HG02973 (cell line): ENCODE results near the gene GNB5.

Experiments
- ATAC-seq: cut with Tn5 transposase; IDR thresholded peaks from one replicate; pipeline ENCODE4 v1.9.1; 2021; ENCODE audit warnings: moderate library complexity; ENCODE audit not compliant: unreplicated experiment

Gene GNB5

DNA sequence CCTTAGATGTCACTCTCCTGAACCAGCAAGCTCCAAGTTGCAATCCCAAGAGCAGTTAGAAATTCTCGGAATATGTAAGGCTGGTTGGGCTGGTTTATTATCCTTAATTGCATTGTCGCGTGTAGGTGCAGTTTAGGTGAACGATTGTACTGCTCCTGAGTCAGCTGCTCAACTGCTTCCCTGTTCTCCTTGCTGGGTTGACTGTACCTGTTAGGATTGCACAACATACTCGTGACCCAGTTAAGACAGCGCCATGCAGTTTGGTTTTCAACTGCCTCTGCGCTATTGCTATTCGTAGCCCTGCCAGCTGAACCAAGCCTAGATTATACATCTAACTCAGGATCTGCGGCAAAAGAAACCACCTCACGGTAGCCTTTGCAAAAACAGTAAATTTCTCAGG lies 119.6 kb downstream of the GNB5 start:
- ATAC-seq = no peak

DNA sequence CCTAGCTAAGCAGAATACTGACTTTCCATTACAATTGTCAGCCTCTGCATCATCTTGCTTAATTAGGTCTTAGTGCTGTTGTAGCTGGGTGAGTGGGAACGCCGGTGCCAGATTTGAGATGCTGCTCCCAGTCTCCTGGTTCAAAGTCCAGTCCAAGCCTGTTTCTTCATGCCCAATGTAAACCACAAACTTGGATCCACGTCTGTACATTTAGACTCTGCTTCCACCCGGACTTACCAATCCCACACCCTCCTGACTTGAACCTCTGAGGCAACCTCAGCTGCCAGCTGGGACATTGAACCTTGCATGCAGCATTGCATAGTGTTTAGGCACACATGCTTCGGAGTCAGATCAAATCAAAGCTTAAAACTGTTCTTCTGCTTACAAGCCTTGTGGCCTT lies 121.6 kb downstream of the GNB5 start:
- no peak for ATAC-seq

DNA sequence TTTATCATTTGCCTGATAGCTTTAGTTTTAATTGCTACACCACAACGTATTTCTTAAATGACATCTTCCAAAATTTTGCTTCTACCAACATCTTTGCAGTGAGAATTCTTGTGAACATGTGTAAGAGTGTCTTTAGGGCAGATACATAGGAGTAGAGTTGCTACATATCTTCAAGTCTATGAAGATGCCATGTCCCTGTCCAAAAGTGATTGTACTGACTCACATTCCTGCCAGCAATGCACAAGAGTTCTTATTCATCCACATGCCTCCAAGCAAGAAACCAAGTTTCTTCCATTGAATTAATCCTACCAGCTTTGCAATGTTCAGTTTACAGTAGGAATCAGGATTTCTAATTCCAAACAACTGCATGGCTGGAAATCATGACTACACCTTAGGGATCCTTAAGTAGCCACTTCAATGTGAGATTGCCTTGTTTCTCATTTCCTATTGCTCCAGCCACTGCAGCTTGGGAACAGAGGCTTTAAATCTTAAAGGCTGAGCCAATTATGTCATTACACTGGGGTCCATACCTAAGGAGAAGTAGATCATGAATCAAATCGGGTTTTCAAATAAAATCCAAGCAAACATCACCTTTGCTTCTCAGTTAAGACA lies 123.1 kb downstream of the GNB5 start:
- ATAC-seq = no peak

DNA sequence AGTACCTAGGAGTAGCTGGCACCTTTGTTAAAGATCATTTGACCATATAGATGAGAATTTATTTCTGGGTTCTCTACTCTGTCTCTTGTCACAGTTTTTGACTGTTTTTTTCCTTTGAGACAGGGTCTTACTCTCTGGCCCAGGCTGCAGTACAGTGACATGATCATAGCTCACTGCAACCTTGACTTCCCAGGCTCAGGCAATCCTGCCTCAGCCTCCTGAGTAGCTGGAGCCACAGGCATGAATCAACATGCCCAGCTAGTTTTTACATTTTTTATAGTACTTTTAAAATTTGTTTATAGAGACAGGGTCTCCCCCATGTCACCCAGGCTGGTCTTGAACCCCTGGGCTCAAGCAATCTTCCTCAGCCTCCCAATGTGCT lies 123.7 kb downstream of the GNB5 start:
- no peak for ATAC-seq

DNA sequence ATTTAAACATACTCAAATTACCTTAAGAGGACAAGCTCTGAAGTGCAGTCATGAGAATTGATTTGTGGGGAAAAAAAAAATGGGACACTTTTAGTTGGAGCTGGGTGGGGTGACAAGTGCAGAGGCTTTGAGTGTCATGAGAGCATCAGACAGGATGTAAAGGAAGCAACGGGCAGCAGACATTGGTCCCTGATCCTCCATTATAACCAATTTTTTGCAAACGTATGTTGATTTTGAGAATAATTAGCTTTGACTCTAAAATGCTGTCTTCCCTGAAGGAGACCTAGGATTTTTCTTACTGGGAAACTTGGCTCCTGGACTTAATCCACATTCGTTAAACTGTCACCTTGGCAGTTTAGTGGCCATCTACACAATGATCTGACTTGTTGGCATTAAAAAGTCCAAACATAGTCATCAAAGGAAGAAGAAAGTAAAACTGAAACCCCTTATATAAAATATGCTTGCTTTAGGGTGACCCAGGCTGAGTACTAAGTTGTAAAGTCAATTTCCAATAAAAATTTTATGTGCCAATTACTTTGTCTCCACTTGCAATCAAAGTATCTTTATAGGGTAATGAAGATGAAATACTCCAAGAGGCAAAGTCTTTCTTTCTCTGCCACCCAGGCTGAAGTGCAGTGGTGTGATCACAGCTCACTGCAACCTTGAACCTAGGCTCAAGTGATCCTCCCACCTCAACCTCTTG lies 124.2 kb downstream of the GNB5 start:
- no peak for ATAC-seq
